Neural cell (in vitro differentiated cells): ENCODE results near the gene CDC37. TPM values are rescaled to one million over a fixed set of nuclear protein-coding genes. Genes with fewer than 3 reads are reported as not detected.
"Not testable (repeated sequence)": the region's sequence is repeated elsewhere in the genome, so short reads cannot be mapped to it uniquely, and the experiment has no call there.

Source experiments
- H2AFZ ChIP-seq: fragments of 200-600, 300-800 bp; sonication (generic), shearing (Covaris generic); 2 replicates; pipeline ENCODE4 v1.6.0; 2014; ENCODE audit warnings: low read depth, mild to moderate bottlenecking, antibody characterized with exemption, low read length, moderate library complexity
- H3F3A ChIP-seq: fragments of 200-600 bp; shearing (Covaris generic); 2 replicates; pipeline ENCODE4 v1.6.1; 2016; ENCODE audit warnings: mild to moderate bottlenecking, moderate library complexity, mixed read lengths, antibody characterized with exemption, low read length; ENCODE audit not compliant: insufficient read depth, poor library complexity, severe bottlenecking
- H3K27ac ChIP-seq: fragments of 200-600, 300-800 bp; sonication (generic), shearing (Covaris generic); 2 replicates; pipeline ENCODE4 v1.5.1; 2014; ENCODE audit warnings: mild to moderate bottlenecking, low read length, moderate library complexity
- H3K27me3 ChIP-seq: fragments of 300-800, 200-600 bp; sonication (generic), shearing (Covaris generic); 2 replicates; pipeline ENCODE4 v1.6.0; 2014; ENCODE audit warnings: mild to moderate bottlenecking, low read depth, low read length, moderate library complexity; ENCODE audit not compliant: insufficient read depth
- H3K36me3 ChIP-seq: fragments of 300-800, 200-600 bp; sonication (generic), shearing (Covaris generic); 2 replicates; pipeline ENCODE4 v1.5.1; 2014; ENCODE audit warnings: mild to moderate bottlenecking, antibody characterized with exemption, low read length, moderate library complexity; ENCODE audit not compliant: insufficient read depth
- H3K4me2 ChIP-seq: fragments of 300-800, 200-600 bp; sonication (generic), shearing (Covaris generic); 2 replicates; pipeline ENCODE4 v1.6.0; 2014; ENCODE audit warnings: mild to moderate bottlenecking, low read length
- H3K4me3 ChIP-seq: fragments of 300-800, 200-600 bp; sonication (generic), shearing (Covaris generic); 2 replicates; pipeline ENCODE4 v1.5.1; 2014; ENCODE audit warnings: mild to moderate bottlenecking, low read length, moderate library complexity
- H3K79me2 ChIP-seq: fragments of 200-600 bp; shearing (Covaris generic); replicated peaks from 2 replicates; pipeline ENCODE4 v1.6.0; 2014; ENCODE audit warnings: mild to moderate bottlenecking, low read length, moderate library complexity; ENCODE audit not compliant: insufficient read depth
- H3K9ac ChIP-seq: fragments of 300-800, 200-600 bp; sonication (generic), shearing (Covaris generic); 2 replicates; pipeline ENCODE4 v1.6.1; 2016; ENCODE audit warnings: mild to moderate bottlenecking, low read length, mixed read lengths
- H3K9me2 ChIP-seq: fragments of 200-600 bp; shearing (Covaris generic); 2 replicates; pipeline ENCODE4 v1.6.1; 2016; ENCODE audit warnings: mild to moderate bottlenecking, low read length, mixed read lengths; ENCODE audit not compliant: insufficient read depth
- H3K9me3 ChIP-seq: fragments of 200-600, 300-800 bp; sonication (generic), shearing (Covaris generic); 2 replicates; pipeline ENCODE4 v1.6.1; 2016; ENCODE audit warnings: mild to moderate bottlenecking, mixed run types, low read length, moderate library complexity, mixed read lengths
- H4K20me1 ChIP-seq: fragments of 200-600 bp; shearing (Covaris generic); 2 replicates; pipeline ENCODE4 v1.6.1; 2016; ENCODE audit warnings: mild to moderate bottlenecking, mixed run types; ENCODE audit not compliant: insufficient read depth
- EP300 ChIP-seq: fragments of 450-650 bp; conservative IDR thresholded peaks from 2 replicates; pipeline ENCODE4 v1.6.1; 2014; ENCODE audit warnings: antibody characterized with exemption, mild to moderate bottlenecking, moderate library complexity; ENCODE audit not compliant: poor library complexity, severe bottlenecking
- EZH2 ChIP-seq: fragments of 200-600, 300-800 bp; shearing (Covaris generic), sonication (generic); IDR thresholded peaks from 2 replicates; pipeline ENCODE4 v1.6.1; 2014; ENCODE audit warnings: antibody characterized with exemption, low read length, borderline replicate concordance, mild to moderate bottlenecking; ENCODE audit not compliant: insufficient read depth, poor library complexity, severe bottlenecking
- MXI1 ChIP-seq: fragments of 450-650 bp; conservative IDR thresholded peaks from 2 replicates; pipeline ENCODE4 v1.6.1; 2014; ENCODE audit warnings: antibody characterized with exemption, mild to moderate bottlenecking; ENCODE audit not compliant: poor library complexity, severe bottlenecking
- POLR2AphosphoS5 ChIP-seq: IDR thresholded peaks from 2 replicates; pipeline ENCODE4 v1.6.1; 2012
- RAD21 ChIP-seq: fragments of 450-650 bp; conservative IDR thresholded peaks from 2 replicates; pipeline ENCODE4 v1.6.1; 2014; ENCODE audit warnings: antibody characterized with exemption, mild to moderate bottlenecking, moderate library complexity
- SMC3 ChIP-seq: fragments of 450-650 bp; conservative IDR thresholded peaks from 2 replicates; pipeline ENCODE4 v1.6.1; 2014; ENCODE audit warnings: antibody characterized with exemption, mild to moderate bottlenecking, moderate library complexity; ENCODE audit not compliant: poor library complexity
- TAF1 ChIP-seq: IDR thresholded peaks from 2 replicates; pipeline ENCODE4 v1.6.1; 2012; ENCODE audit warnings: low read depth
- polyA plus RNA-seq: library from polyadenylated mRNA; depleted of rRNA; stranded (reverse); fragments of >200 nt; gene quantifications from 2 replicates; pipeline ENCODE4 v1.2.3, GENCODE V29; 2014
- TF ChIP-seq, protein P1 (sequence below): IDR thresholded peaks from 2 replicates; pipeline ENCODE4 v1.6.1; 2012; ENCODE audit warnings: borderline replicate concordance
- TF ChIP-seq, protein P2 (sequence below): fragments of 450-650 bp; IDR thresholded peaks from 2 replicates; pipeline ENCODE4 v1.5.1; 2014; ENCODE audit warnings: antibody characterized with exemption, mild to moderate bottlenecking, moderate library complexity; ENCODE audit not compliant: poor library complexity, severe bottlenecking

The CDC37 gene
- polyA plus RNA-seq, 1 donor from 2014 or later = 359 TPM

DNA sequence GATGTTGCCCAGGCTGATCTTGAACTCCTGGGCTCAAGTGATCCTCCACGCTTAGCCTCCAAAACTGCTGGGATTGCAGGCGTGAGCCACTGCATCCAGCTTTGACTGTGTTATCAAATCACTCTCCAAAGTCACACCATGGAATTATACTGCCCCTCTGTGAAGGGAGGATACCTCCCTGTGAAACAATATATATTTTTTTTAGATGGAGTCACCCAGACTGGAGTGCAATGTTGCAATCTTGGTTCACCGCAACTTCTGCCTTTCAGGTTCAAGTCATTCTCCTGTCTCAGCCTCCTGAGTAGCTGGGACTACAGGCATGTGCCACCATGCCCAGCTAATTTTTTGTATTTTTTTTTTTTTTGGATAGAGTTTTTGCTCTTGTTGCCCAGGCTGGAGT is 30.7 kb downstream of the CDC37 start:
- no peak overlapping the region for H3K4me3 ChIP-seq
- no peak overlapping the region for H3K27ac ChIP-seq
- no peaks in the 10 kb centered on the region for H3K9me3 ChIP-seq
- H3K4me2 ChIP-seq = no peak overlapping the region
- H2AFZ ChIP-seq = no peak overlapping the region
- H3K9me2 ChIP-seq = no peaks in the 10 kb centered on the region
- no peak for TF ChIP-seq TAF1
- TF ChIP-seq EZH2 = no peak
- TF ChIP-seq MXI1 = no peak
- TF ChIP-seq RAD21 = no peak
- TF ChIP-seq, protein P1, sequence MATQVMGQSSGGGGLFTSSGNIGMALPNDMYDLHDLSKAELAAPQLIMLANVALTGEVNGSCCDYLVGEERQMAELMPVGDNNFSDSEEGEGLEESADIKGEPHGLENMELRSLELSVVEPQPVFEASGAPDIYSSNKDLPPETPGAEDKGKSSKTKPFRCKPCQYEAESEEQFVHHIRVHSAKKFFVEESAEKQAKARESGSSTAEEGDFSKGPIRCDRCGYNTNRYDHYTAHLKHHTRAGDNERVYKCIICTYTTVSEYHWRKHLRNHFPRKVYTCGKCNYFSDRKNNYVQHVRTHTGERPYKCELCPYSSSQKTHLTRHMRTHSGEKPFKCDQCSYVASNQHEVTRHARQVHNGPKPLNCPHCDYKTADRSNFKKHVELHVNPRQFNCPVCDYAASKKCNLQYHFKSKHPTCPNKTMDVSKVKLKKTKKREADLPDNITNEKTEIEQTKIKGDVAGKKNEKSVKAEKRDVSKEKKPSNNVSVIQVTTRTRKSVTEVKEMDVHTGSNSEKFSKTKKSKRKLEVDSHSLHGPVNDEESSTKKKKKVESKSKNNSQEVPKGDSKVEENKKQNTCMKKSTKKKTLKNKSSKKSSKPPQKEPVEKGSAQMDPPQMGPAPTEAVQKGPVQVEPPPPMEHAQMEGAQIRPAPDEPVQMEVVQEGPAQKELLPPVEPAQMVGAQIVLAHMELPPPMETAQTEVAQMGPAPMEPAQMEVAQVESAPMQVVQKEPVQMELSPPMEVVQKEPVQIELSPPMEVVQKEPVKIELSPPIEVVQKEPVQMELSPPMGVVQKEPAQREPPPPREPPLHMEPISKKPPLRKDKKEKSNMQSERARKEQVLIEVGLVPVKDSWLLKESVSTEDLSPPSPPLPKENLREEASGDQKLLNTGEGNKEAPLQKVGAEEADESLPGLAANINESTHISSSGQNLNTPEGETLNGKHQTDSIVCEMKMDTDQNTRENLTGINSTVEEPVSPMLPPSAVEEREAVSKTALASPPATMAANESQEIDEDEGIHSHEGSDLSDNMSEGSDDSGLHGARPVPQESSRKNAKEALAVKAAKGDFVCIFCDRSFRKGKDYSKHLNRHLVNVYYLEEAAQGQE = no peak
- no peak for TF ChIP-seq SMC3
- TF ChIP-seq, protein P2, sequence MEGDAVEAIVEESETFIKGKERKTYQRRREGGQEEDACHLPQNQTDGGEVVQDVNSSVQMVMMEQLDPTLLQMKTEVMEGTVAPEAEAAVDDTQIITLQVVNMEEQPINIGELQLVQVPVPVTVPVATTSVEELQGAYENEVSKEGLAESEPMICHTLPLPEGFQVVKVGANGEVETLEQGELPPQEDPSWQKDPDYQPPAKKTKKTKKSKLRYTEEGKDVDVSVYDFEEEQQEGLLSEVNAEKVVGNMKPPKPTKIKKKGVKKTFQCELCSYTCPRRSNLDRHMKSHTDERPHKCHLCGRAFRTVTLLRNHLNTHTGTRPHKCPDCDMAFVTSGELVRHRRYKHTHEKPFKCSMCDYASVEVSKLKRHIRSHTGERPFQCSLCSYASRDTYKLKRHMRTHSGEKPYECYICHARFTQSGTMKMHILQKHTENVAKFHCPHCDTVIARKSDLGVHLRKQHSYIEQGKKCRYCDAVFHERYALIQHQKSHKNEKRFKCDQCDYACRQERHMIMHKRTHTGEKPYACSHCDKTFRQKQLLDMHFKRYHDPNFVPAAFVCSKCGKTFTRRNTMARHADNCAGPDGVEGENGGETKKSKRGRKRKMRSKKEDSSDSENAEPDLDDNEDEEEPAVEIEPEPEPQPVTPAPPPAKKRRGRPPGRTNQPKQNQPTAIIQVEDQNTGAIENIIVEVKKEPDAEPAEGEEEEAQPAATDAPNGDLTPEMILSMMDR = no peak
- TF ChIP-seq POLR2AphosphoS5 = no peak
- no peaks in the 10 kb centered on the region for H3K79me2 ChIP-seq
- H3F3A ChIP-seq = no peaks in the 10 kb centered on the region
- H3K9ac ChIP-seq = no peak overlapping the region
- H3K27me3 ChIP-seq = no peaks in the 10 kb centered on the region
- no peaks in the 10 kb centered on the region for H3K36me3 ChIP-seq
- no peaks in the 10 kb centered on the region for H4K20me1 ChIP-seq

DNA sequence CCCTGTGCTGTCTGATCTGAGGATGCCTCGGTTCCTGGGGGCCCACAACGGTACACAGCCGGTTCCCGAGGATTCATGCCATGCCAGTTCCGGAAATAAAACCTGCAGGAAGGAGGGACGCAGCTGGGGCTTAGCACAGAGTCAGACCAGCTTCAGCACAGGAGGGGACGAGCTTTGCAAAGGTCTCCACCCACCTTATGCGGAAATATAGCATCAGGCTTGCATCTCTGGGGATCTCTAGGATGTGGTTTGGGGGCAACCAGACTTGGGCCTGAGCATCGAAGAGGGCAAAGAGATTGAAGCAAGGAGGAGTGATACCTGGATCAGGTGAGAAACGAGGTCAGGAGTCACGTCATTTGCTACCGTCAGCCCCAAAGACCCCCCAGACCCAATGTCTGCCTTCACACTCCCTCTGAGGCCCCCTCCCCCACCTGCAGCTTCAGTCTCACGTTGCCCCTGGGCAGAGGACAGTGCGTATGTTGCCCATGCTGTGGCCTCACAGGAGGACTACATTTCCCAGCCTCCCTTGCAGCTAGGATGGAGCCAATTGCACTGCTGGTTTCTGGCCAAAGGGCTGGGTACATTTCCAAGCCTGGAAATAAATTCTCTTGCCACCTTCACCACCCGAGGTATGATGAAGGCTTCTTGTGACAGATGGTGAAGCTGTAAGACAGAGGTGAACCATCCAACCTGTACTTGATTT is 35.1 kb downstream of the CDC37 start:
- H3K4me2 ChIP-seq = no peak overlapping the region
- no peaks in the 10 kb centered on the region for H3K27me3 ChIP-seq
- no peaks in the 10 kb centered on the region for H3K9me2 ChIP-seq
- H3K36me3 ChIP-seq = no peaks in the 10 kb centered on the region
- no peaks in the 10 kb centered on the region for H3K9me3 ChIP-seq
- no peak overlapping the region for H3K9ac ChIP-seq
- no peak overlapping the region for H2AFZ ChIP-seq
- no peaks in the 10 kb centered on the region for H3F3A ChIP-seq
- TF ChIP-seq, protein P2 = no peak
- TF ChIP-seq, protein P1 = no peak
- TF ChIP-seq TAF1 (no peak), MXI1 (no peak), EP300 (no peak), EZH2 (no peak), SMC3 (no peak), RAD21 (no peak), POLR2AphosphoS5 (no peak)
- H3K79me2 ChIP-seq = no peaks in the 10 kb centered on the region
- H3K27ac ChIP-seq = no peak overlapping the region
- H3K4me3 ChIP-seq = no peak overlapping the region
- H4K20me1 ChIP-seq = no peaks in the 10 kb centered on the region

DNA sequence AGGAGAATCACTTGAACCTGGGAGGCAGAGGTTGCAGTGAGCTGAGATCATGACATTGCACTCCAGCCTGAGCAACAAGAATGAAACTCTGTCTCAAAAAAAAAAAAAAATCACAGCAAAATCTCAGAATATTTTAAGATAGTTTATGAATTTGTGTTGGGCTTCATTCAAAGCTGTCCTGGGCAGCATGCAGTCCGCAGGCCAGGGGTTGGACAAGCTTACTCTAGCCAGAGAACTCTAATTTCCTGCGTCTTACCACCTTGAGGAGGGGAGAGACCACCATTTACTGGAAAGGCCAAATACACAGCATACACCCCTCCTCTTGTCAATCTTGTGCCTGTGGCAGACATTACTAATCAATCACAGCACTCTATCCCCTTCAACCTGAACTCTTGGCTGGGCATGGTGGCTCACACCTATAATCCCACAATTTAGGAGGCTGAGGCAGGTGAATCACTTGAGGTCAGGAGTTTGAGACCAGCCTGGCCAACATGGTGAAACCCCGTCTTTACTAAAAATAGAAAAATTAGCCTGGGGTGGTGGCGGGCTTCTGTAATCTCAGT is 36.3 kb downstream of the CDC37 start:
- not testable (repeated sequence) for H3K4me3 ChIP-seq, H3F3A ChIP-seq, H3K27ac ChIP-seq, H3K9me3 ChIP-seq, H3K27me3 ChIP-seq, H3K9ac ChIP-seq, H3K4me2 ChIP-seq, H3K9me2 ChIP-seq, H4K20me1 ChIP-seq, H2AFZ ChIP-seq, H3K79me2 ChIP-seq, H3K36me3 ChIP-seq
